Vagina (tissue), 2 donors: ENCODE results near the gene CCDC89.

Source experiments
- CTCF ChIP-seq, 3 experiments: fragments of 450-650 bp in 2 of 3; fragments of 200-600 bp in 1 of 3; sonication (generic) in 1 of 3; IDR thresholded peaks; one replicate each; pipeline ENCODE4 v1.5.1; 2017 to 2019; ENCODE audit warnings: antibody characterized with exemption in 3 of 3, mild to moderate bottlenecking in 2 of 3, moderate library complexity in 2 of 3
- POLR2A ChIP-seq, 2 donors: fragments of 450-650 bp; IDR thresholded peaks; one replicate each; pipeline ENCODE4 v1.6.1; 2017; ENCODE audit warnings: antibody characterized with exemption in 2 of 2, mild to moderate bottlenecking in 2 of 2, moderate library complexity in 2 of 2

GRCh38 chr11:85652786-85653447 lies 33.1 kb downstream of the CCDC89 start:
- TF ChIP-seq POLR2A (IDR thresholded peaks at IDR 0.05) (no peak), CTCF (IDR thresholded peaks at IDR 0.05) (no peak)
